Common myeloid progenitor, CD34-positive (primary cell): ENCODE measurements around the gene UBR3.
"Not testable (repeated sequence)": the region's sequence is repeated elsewhere in the genome, so short reads cannot be mapped to it uniquely, and the experiment has no call there.

Source experiments
- CTCF ChIA-PET: fragments of 350-600 bp; sonication (Branson Sonifier 250); formaldehyde crosslinking; loops from one replicate; lab custom pipeline; 2021; ENCODE audit warnings: antibody characterized with exemption; lab: Charles Lee
- POLR2A ChIA-PET: fragments of 350-600 bp; sonication (Branson Sonifier 250); formaldehyde crosslinking; loops from one replicate; lab custom pipeline; 2021; ENCODE audit warnings: antibody characterized with exemption; lab: Charles Lee
- DNase-seq, 3 donors: peaks; one replicate each; pipeline versions ENCODE4 v3.0.0 to v3.0.0-alpha.2; 2013
- H3K27ac ChIP-seq, 2 experiments: 1 replicate in 1 of 2; 2 replicates in 1 of 2; pipeline ENCODE4 v1.7.0; 2013; ENCODE audit warnings: inconsistent platforms in 2 of 2, low read length in 2 of 2, mild to moderate bottlenecking in 2 of 2, low read depth in 1 of 2, moderate library complexity in 1 of 2; ENCODE audit not compliant: severe bottlenecking in 2 of 2, insufficient read depth in 1 of 2, poor library complexity in 1 of 2
- H3K27me3 ChIP-seq, 5 experiments: replicated peaks in 2 of 5; 1 replicate in 3 of 5; 2 replicates in 2 of 5; pipeline versions ENCODE4 v1.6.1 to v1.7.0; 2013; ENCODE audit warnings: low read length in 4 of 5, mild to moderate bottlenecking in 2 of 5, moderate library complexity in 2 of 5, inconsistent platforms in 1 of 5; ENCODE audit not compliant: insufficient read depth in 5 of 5, control insufficient read depth in 4 of 5
- H3K36me3 ChIP-seq, 4 experiments: 1 replicate in 2 of 4; 2 replicates in 2 of 4; pipeline versions ENCODE4 v1.6.1 to v1.7.0; 2013; ENCODE audit warnings: low read length in 3 of 4, control low read depth in 1 of 4, mild to moderate bottlenecking in 1 of 4; ENCODE audit not compliant: control insufficient read depth in 4 of 4, insufficient read depth in 4 of 4
- H3K4me1 ChIP-seq, 4 experiments: 1 replicate in 3 of 4; 2 replicates in 1 of 4; pipeline versions ENCODE4 v1.6.1 to v1.7.1; 2013; ENCODE audit warnings: low read length in 3 of 4, mild to moderate bottlenecking in 3 of 4, control low read depth in 1 of 4, inconsistent platforms in 1 of 4, moderate library complexity in 1 of 4; ENCODE audit not compliant: control insufficient read depth in 4 of 4, insufficient read depth in 4 of 4; ENCODE audit errors: control extremely low read depth in 1 of 4
- H3K4me3 ChIP-seq, 7 experiments: 1 replicate in 4 of 7; 2 replicates in 3 of 7; pipeline versions ENCODE4 v1.5.1 to v1.7.0; 2013; ENCODE audit warnings: mild to moderate bottlenecking in 7 of 7, low read length in 6 of 7, moderate library complexity in 6 of 7, inconsistent platforms in 2 of 7, low read depth in 2 of 7, control low read depth in 1 of 7; ENCODE audit not compliant: insufficient read depth in 4 of 7, control insufficient read depth in 1 of 7; ENCODE audit errors: extremely low read depth in 1 of 7
- H3K9me3 ChIP-seq, 5 experiments: 1 replicate in 4 of 5; 2 replicates in 1 of 5; pipeline versions ENCODE4 v1.6.1 to v1.7.1; 2013; ENCODE audit warnings: low read length in 4 of 5, mild to moderate bottlenecking in 2 of 5, inconsistent platforms in 1 of 5, low read depth in 1 of 5, moderate library complexity in 1 of 5; ENCODE audit not compliant: control insufficient read depth in 4 of 5, insufficient read depth in 2 of 5; ENCODE audit errors: control extremely low read depth in 1 of 5
- WGBS: methylation state at CpG from one replicate; pipeline ENCODE4 v1.1.5; 2013; ENCODE audit not compliant: insufficient coverage; 5-methylcytosine and 5-hydroxymethylcytosine counted together

The UBR3 gene

GRCh38 chr2:169853041-169853668 is 25.9 kb downstream of the UBR3 start:
- peaks cover 0 to 11% (median 0%) of the 10 kb centered on the region in 5 experiments for H3K9me3 ChIP-seq
- H3K4me1 ChIP-seq = peaks cover 0 to 6% (median 2%) of the 10 kb centered on the region in 4 experiments
- no peaks in the 10 kb centered on the region for H3K27me3 ChIP-seq
- ChIA-PET CTCF (interaction anchor here (0.7 to 1.4 kb wide), 3 partner anchors 10 to 28 kb away, joined by 3 to 4 read pairs (median 3); no protein-coding TSS in a partner anchor), POLR2A (no interaction called here)
- peaks cover 2 to 5% (median 5%) of the 10 kb centered on the region in 4 experiments for H3K36me3 ChIP-seq
- DNase-seq = no peak
- H3K4me3 ChIP-seq = no peak overlapping the region
- no peak overlapping the region for H3K27ac ChIP-seq
- 97% methylated on average over 4 of the region's 4 CpGs for WGBS

- H3K4me1 ChIP-seq, DNase-seq, H3K36me3 ChIP-seq, H3K9me3 ChIP-seq, POLR2A ChIA-PET, H3K27me3 ChIP-seq, H3K4me3 ChIP-seq, H3K27ac ChIP-seq: not testable (repeated sequence)
- CTCF ChIA-PET = interaction anchor here (0.6 kb wide), 1 partner anchor 459 kb away, joined by 3 read pairs; no protein-coding TSS in a partner anchor
- 94% methylated on average over 7 of the region's 42 CpGs for WGBS
These were observed 28.3 kb downstream of the UBR3 start for GRCh38 chr2:169855281-169856258.

- no peak for DNase-seq
- peaks cover 0 to 5% (median 0%) of the 10 kb centered on the region in 4 experiments for H3K36me3 ChIP-seq
- H3K27ac ChIP-seq = no peak overlapping the region
- CTCF ChIA-PET = interaction anchor here (1.7 kb wide), 1 partner anchor 17 kb away, joined by 5 read pairs; no protein-coding TSS in a partner anchor
- no peaks in the 10 kb centered on the region for H3K27me3 ChIP-seq
- no peaks in the 10 kb centered on the region for H3K4me1 ChIP-seq
- POLR2A ChIA-PET = no interaction called here
- no peak overlapping the region for H3K4me3 ChIP-seq
- peaks cover 0 to 3% (median 0%) of the 10 kb centered on the region in 5 experiments for H3K9me3 ChIP-seq
- WGBS = 93% methylated on average over 3 of the region's 4 CpGs
These were observed 32.2 kb downstream of the UBR3 start for GRCh38 chr2:169859423-169859822.

- CTCF ChIA-PET = no interaction called here
- Histone ChIP-seq H3K9me3 (peaks cover 0 to 3% (median 0%) of the 10 kb centered on the region in 5 experiments), H3K27ac (no peak overlapping the region), H3K36me3 (peaks cover 0 to 5% (median 0%) of the 10 kb centered on the region in 4 experiments), H3K4me1 (no peaks in the 10 kb centered on the region), H3K27me3 (no peaks in the 10 kb centered on the region), H3K4me3 (no peak overlapping the region)
- no peak for DNase-seq
- POLR2A ChIA-PET = no interaction called here
- WGBS = 100% methylated on average over 3 of the region's 4 CpGs
These were observed 32.9 kb downstream of the UBR3 start for GRCh38 chr2:169860149-169860548.

- Histone ChIP-seq H3K27ac (no peak overlapping the region), H3K9me3 (peaks cover 0 to 3% (median 0%) of the 10 kb centered on the region in 5 experiments), H3K36me3 (peaks cover 0 to 5% (median 0%) of the 10 kb centered on the region in 4 experiments), H3K27me3 (no peaks in the 10 kb centered on the region), H3K4me3 (no peak overlapping the region), H3K4me1 (no peaks in the 10 kb centered on the region)
- POLR2A ChIA-PET = no interaction called here
- no peak for DNase-seq
- CTCF ChIA-PET = interaction anchor here (1.3 to 1.4 kb wide), 2 partner anchors 10 to 14 kb away, joined by 3 to 8 read pairs; no protein-coding TSS in a partner anchor
- WGBS = no CpG with 5 or more reads among the region's 2 CpGs
These were observed 35.6 kb downstream of the UBR3 start for GRCh38 chr2:169862816-169863215.

GRCh38 chr2:169865492-169865891 is 38.2 kb downstream of the UBR3 start:
- H3K9me3 ChIP-seq = peaks cover 0 to 3% (median 0%) of the 10 kb centered on the region in 5 experiments
- no peaks in the 10 kb centered on the region for H3K27me3 ChIP-seq
- peaks cover 0 to 5% (median 0%) of the 10 kb centered on the region in 4 experiments for H3K36me3 ChIP-seq
- DNase-seq = no peak
- 100% methylated on average over 2 of the region's 2 CpGs for WGBS
- no peak overlapping the region for H3K4me3 ChIP-seq
- ChIA-PET POLR2A (no interaction called here), CTCF (interaction anchor here (1.0 to 1.9 kb wide), 4 partner anchors 8 to 25 kb away, joined by 3 to 7 read pairs (median 4); no protein-coding TSS in a partner anchor)
- no peak overlapping the region for H3K27ac ChIP-seq
- no peaks in the 10 kb centered on the region for H3K4me1 ChIP-seq
